HG03439 (cell line): Measurements from ENCODE around the gene CDH23.

ENCODE experiments used
- ATAC-seq: cut with Tn5 transposase; IDR thresholded peaks from one replicate; pipeline ENCODE4 v1.9.1; 2021; ENCODE audit warnings: mild to moderate bottlenecking, moderate library complexity; ENCODE audit not compliant: unreplicated experiment

Gene CDH23

DNA sequence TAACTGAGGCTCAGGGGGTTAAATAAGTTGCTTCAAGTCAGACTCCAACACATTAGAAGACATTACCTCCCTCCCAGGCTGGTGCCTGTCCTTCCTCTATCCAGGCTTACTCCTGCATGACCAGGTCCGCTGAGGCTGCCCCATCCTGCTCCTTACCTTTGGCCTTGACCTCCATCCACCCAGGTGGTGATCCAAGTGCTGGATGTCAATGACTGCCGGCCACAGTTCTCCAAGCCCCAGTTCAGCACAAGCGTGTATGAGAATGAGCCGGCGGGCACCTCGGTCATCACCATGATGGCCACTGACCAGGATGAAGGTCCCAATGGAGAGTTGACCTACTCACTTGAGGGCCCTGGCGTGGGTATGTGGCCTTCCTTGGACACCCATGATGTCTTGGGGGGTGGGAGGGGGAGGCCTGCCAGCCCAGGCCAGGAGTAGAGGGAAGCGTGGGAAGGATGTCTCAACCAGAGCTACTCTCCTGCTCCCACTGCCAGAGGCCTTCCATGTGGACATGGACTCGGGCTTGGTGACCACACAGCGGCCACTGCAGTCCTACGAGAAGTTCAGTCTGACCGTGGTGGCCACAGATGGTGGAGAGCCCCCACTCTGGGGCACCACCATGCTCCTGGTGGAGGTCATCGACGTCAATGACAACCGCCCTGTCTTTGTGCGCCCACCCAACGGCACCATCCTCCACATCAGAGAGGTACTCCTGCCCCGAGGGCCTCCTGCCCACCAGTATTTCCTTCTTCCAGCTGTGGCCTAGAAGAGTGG lies 406.2 kb downstream of the CDH23 start:
- no peak for ATAC-seq

DNA sequence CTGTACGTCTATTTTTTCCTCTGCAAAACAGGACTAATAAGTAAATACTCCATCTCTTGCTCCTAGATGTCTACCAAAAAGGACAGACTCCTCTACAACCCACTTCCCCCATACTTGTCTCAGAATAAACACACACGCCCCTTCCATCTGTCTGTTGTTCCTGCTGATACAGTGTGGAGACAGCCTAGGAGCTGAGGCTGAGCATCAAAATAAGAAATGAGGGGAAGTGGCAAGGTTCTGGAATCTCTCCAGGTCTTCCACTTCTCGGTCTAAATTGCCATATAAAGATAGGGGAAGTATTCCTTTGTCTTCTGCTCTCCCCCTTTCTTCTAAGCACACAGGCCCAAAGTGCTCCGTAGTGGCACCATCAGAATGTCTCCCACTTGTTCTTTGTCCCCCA lies 407.4 kb downstream of the CDH23 start:
- ATAC-seq = no peak

DNA sequence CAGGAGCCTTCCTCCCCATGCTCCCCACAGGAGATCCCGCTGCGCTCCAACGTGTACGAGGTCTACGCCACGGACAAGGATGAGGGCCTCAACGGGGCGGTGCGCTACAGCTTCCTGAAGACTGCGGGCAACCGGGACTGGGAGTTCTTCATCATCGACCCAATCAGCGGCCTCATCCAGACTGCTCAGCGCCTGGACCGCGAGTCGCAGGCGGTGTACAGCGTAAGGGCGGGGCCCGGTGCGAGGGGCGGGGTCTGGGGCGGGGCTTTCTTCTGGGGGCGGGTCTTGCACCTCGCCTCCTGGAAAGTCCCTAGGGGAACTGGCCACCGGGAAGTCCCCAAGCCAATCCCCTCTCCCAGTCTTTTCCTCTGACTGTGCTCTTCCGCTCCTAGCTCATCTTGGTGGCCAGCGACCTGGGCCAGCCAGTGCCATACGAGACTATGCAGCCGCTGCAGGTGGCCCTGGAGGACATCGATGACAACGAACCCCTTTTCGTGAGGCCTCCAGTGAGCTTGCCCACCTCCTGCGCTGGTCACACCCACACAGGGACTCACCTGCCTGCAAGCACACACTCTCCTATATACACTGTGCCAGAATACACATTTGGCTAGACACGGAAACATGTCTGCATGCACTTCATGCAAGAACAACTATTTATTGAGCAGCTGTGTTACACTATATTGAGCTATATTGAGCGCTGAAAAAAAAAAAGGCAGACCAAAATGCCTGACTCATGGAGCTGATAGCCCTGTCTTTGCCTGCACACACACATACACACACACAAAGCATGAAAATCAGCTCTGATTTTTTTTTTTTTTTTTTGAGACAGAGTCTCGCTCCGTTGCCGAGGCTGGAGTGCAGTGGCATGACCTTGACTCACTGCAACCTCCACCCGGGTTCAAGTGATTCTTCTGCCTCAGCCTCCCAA lies 409.3 kb downstream of the CDH23 start:
- ATAC-seq = no peak

DNA sequence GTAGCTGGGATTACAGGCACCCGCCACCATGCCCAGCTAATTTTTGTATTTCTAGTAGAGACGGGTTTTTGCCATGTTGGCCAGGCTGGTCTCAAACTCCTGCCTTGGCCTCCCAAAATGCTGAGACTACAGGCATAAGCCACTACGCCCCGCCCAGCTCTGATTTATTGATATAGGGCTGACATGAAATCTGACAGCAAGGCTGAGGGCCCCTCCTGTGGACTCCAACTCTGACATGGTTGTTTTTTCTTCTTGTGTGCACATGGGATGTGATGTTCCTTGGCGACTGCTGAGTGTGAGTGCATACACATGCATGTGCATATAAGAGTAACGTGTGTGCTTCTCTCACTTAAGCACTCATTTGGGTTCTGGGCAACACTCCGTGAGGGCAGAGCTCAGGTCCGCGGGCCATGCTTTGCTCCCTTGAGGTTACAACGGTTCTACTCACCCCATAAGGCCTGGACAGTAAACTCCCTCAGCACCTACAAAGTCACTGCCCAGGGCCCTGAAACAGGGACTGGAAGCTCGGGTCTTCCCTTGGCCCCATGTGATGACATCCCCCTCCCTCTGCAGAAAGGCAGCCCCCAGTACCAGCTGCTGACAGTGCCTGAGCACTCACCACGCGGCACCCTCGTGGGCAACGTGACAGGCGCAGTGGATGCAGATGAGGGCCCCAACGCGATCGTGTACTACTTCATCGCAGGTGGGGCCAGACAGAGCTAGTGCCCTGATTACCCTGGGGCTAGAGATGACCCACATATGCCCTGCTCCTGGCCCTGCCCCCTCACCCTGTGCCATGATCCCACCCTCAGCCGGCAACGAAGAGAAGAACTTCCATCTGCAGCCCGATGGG lies 410.2 kb downstream of the CDH23 start:
- no peak for ATAC-seq

DNA sequence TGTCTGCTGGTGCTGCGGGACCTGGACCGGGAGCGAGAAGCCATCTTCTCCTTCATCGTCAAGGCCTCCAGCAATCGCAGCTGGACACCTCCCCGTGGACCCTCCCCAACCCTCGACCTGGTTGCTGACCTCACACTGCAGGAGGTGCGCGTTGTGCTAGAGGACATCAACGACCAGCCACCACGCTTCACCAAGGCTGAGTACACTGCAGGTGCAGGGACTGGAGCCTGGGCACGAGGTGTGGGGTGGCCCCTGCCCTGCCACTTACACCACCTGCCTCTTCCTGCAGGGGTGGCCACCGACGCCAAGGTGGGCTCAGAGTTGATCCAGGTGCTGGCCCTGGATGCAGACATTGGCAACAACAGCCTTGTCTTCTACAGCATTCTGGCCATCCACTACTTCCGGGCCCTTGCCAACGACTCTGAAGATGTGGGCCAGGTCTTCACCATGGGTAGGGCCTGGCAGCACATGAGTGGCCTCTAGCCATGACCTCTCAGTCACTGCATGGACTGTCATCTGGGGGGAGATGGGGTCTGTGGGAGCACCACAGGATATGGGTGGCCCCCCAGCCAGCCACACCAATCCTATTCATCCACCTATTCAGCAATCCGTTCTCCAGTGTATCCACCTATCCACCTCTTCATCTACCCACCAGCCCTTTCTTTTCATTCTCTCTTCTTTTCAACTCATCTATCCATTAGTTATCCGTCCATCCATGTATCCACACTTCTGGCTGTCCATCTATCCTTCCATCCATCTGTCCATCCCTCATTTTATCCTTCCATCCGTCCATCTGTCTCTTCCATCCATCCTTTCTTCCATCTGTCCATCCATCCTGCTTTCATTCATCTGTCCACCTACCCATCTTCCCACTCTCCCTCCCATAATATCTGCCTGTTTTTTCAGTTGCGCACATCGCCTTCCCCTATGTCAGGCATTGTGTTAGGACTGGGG lies 411.1 kb downstream of the CDH23 start:
- no peak for ATAC-seq

DNA sequence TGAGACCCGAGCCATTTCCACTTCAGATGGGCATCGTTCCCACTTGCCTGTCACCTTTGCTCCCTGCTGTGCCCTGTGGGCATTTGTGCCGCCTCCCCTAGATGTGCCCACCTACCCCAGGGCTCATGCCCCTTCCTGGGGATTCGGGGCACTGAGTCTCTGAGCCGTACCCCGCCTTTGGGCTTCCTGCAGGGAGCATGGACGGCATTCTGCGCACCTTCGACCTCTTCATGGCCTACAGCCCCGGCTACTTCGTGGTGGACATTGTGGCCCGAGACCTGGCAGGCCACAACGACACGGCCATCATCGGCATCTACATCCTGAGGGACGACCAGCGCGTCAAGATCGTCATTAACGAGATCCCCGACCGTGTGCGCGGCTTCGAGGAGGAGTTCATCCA lies 412.9 kb downstream of the CDH23 start:
- no peak for ATAC-seq

DNA sequence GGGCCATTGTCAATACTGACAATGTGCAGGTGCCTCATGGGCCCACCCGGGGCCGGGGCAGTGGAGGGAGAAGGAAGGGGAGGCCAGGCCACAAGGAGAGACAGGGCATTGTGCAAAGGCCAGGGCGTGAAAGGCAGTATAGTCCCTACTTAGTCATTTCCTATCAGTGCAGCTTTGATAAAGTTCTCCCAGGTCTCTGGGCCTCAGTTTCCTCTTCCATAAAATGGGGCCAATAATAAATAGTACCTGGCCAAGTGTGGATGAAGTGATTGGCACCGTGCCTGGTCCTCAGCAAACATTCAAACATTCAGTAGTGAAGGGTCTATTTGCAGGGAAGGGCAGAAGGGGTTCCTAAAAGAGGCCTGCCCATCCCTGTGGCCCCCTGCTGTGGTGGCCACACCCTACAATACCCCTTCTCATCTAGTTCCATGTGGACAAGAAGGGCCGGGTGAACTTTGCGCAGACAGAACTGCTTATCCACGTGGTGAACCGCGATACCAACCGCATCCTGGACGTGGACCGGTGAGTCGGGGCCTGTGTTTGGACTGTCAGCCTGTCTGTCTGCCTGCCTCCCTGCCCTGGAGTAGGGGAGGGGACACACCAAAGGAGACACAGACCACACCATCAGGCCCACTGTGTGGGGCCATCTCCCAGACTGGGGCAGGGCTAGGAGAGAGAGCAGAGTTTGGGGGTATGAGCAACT lies 413.5 kb downstream of the CDH23 start:
- no peak for ATAC-seq

DNA sequence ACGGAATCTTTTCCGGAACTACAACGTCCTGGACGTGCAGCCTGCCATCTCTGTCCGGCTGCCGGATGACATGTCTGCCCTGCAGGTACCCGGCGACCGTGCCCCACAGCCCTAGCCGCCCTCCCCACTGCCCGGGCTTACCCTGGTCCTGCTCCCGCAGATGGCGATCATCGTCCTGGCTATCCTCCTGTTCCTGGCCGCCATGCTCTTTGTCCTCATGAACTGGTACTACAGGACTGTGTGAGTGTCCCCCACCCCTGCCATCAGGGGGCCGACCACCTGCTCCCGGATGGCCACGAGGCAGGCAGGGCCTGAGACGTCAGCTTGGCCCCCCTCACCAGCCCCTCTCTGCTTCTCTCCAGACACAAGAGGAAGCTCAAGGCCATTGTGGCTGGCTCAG lies 414.6 kb downstream of the CDH23 start:
- ATAC-seq = no peak

DNA sequence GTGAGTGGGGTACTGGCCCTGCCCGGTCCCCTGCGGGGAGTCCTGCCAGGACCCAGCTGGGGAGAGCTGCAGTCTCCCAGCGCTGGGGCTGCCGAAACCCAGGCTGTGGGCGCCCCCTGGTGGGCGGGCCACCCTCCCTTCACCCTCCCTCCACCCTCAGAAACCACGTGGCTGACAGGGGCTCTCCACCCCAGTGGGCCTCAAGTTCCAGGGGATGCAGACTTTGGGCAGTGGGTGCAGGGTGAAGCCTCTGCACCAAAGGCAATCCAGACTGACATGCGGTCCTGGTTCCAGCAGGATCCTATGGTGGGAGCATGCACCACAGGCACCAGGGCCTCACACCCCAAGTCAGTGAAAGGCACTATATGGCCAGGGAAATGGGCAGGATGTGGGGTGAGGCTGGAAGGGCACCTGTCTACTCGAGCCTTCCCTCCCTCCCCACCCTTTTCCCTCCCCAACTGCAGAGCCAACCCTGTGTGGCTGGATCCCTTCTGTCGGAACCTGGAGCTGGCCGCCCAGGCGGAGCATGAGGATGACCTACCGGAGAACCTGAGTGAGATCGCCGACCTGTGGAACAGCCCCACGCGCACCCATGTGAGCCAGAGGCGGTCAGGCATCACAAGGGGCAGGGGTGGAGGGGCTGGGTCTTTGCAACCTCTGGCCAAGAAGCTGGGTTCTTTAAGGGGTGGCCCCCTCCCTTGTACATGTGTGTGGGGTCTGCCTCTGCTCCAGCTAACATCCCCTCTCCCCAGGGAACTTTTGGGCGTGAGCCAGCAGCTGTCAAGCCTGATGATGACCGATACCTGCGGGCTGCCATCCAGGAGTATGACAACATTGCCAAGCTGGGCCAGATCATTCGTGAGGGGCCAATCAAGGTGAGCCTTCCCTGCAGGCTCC lies 415.5 kb downstream of the CDH23 start:
- ATAC-seq = no peak

DNA sequence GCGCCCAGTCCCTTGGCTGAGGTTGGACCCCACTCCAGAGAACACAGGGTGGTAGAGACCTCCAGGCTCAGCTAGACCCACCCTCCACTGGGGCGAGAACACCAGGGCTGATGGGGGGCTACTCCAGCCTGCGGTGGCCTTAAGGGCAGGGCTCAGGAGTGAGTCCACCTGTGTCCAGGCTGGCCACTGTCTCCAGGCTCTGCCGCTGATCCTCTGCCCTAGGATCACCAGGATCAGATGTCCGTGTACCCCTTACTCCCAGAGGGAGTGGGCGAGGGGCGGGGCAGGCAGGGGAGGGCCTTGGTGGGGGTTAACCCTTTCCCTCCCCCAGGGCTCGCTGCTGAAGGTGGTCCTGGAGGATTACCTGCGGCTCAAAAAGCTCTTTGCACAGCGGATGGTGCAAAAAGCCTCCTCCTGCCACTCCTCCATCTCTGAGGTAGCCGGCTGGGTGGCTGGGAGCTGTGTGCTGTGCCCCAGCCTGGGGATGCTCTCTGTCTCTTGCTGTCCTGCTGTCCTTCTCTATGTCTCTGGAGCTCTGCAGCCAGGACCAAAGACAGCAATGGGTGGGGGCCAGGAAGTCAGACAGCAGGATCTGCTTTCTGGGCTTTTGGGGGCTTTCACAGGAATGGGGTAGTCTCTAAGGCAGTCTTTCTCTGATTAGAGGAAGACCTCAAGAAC lies 416.3 kb downstream of the CDH23 start:
- ATAC-seq = no peak

DNA sequence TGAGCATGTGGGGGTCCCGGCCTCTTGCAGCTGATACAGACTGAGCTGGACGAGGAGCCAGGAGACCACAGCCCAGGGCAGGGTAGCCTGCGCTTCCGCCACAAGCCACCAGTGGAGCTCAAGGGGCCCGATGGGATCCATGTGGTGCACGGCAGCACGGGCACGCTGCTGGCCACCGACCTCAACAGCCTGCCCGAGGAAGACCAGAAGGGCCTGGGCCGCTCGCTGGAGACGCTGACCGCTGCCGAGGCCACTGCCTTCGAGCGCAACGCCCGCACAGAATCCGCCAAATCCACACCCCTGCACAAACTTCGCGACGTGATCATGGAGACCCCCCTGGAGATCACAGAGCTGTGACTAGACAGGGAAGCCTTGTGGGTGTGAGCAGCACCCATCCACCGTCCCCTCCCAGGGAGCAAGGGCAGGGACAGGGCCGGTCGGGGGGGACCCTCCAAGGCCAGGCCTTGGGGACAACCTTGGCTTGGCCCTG lies 418.2 kb downstream of the CDH23 start:
- no peak for ATAC-seq

DNA sequence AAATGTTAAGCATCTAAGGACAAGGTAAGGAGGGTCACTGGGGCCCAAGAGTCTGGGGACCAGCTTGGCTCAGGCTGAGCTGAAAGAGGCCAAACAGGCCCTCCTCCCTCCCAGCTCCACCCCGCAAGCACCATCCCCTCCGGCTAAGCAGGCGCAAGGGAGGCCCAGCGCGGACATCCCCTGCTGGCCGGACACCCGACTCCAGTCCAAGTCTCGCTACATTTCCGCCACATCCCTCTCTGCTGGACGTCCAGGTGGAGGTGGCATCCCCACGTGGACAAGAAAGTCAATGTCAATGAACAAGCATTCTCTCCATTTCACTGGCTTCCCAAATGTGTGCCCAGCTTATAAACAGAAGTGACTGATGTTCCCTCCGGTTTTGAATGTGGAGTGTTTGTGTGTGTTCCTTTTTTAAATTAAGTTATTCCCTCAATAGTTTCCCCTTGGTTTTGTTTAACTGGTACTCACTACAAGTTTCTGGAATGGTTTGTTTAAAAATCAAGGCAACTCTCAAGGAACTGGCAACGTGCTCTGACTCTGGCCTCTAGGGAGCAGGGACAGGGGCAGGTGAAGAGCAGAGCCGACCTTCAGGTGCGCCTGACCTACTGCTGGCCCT lies 418.9 kb downstream of the CDH23 start:
- ATAC-seq = no peak

DNA sequence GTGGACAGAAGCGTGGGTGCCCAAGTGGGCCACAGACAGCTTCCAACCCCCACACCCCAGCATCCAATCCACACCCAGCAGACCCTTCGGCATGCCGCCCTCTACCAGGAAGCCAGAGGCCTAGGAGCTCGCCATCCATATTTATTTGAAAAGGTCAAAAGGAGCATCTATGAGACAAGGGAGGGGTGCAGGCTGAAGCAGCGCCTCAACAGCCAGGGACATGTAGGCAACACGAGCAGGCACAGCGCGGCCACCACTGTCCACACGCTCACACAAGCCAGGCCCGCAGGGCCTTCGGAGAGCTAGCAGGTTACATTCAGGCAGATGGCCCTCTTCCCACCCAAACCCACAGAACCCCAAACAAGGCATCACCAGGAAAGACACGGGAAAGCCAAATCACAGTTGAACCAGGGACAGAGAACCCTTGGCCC lies 419.7 kb downstream of the CDH23 start:
- ATAC-seq = no peak

DNA sequence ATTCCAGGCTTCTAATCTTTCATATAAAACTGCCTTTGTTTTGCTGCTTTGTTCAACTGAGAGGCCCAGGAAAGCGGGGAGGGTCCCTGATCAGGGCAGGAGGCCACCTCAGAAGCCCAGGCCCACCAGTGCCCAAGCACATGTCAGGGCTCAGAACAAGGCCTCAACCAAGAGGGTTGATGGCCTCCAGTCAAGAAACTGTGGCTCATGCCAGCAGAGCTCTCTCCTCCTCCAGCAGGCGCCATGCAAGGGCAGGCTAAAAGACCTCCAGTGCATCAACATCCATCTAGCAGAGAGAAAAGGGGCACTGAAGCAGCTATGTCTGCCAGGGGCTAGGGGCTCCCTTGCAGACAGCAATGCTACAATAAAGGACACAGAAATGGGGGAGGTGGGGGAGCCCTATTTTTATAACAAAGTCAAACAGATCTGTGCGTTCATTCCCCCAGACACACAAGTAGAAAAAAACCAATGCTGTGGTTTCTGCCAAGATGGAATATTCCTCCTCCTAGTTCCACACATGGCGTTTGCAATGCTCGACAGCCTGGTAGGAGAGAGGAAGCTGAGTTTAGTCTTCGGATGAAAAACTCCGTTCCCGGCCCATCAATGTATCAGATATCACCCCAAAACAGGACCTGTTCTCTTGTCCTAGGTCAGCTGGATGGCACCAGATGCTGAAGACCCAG lies 420.4 kb downstream of the CDH23 start:
- ATAC-seq = no peak

DNA sequence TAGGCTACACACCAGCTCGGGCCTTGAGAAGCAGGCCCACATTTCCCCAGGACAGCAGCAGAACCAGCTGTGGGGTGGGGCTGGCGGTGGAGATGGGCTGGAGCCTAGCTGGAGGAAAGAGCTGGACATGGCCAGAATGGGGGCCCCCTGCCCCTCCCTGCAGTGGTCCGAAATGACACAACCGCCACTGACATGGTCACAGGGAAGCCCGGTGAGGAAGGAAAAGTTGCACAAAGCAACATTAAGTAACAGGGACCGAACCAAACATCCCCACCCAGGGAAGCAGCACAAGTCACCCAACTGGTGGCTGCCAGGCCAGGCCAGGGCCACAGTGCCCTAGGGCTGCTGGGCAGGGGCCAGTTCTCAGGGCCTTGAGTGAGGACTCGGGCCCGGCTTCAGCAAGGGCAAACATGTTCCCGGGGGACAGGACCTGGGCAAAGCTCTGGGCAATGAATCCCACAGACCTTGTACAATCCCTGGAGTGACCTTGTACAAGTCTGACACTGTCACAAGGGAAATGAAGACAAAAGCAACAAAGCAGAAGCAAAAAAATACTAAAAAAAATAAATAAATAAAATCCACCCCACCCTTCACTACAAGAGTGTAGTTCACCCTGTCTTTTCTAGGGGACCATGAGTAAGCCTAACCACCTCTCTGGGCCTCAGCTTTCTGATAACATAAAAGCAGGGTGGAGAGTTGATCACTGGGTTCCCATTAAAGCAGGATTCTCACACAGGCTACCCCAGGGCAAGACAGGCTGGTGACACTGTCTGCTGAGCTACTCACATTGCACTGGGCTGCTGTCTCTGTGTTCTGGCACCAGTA lies 421.3 kb downstream of the CDH23 start:
- ATAC-seq = no peak
